AG10803 (cell line): ENCODE data around the gene ARF6.
"Not testable (repeated sequence)": the region's sequence is repeated elsewhere in the genome, so short reads cannot be mapped to it uniquely, and the experiment has no call there.

Experiments used
- DNase-seq: peaks from one replicate; pipeline ENCODE4 v3.0.0; 2010; ENCODE audit warnings: low read depth
- H3K4me3 ChIP-seq: 2 replicates; pipeline ENCODE4 v1.5.1; 2011; ENCODE audit warnings: mild to moderate bottlenecking, low read length, control low read depth
- TF ChIP-seq, protein P1 (sequence below): conservative IDR thresholded peaks from 2 replicates; pipeline ENCODE4 v1.5.1; 2011; ENCODE audit warnings: mild to moderate bottlenecking, low read length, control low read depth, inconsistent platforms

ARF6 gene

GRCh38 chr14:49897965-49898364 lies 5.1 kb downstream of the ARF6 start:
- H3K4me3 ChIP-seq: no peak overlapping the region
- TF ChIP-seq, protein P1, sequence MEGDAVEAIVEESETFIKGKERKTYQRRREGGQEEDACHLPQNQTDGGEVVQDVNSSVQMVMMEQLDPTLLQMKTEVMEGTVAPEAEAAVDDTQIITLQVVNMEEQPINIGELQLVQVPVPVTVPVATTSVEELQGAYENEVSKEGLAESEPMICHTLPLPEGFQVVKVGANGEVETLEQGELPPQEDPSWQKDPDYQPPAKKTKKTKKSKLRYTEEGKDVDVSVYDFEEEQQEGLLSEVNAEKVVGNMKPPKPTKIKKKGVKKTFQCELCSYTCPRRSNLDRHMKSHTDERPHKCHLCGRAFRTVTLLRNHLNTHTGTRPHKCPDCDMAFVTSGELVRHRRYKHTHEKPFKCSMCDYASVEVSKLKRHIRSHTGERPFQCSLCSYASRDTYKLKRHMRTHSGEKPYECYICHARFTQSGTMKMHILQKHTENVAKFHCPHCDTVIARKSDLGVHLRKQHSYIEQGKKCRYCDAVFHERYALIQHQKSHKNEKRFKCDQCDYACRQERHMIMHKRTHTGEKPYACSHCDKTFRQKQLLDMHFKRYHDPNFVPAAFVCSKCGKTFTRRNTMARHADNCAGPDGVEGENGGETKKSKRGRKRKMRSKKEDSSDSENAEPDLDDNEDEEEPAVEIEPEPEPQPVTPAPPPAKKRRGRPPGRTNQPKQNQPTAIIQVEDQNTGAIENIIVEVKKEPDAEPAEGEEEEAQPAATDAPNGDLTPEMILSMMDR: no peak
- DNase-seq: peak; percentile 16

GRCh38 chr14:49898485-49898884 lies 5.6 kb downstream of the ARF6 start:
- DNase-seq: no peak
- no peak overlapping the region for H3K4me3 ChIP-seq

GRCh38 chr14:49900973-49901372 lies 8.1 kb downstream of the ARF6 start:
- TF ChIP-seq, protein P1: no peak
- no peak for DNase-seq
- H3K4me3 ChIP-seq: no peak overlapping the region

More at GRCh38 chr14:49898485-49898884, 5.6 kb downstream of the ARF6 start:
- TF ChIP-seq, protein P1: no peak

DNA sequence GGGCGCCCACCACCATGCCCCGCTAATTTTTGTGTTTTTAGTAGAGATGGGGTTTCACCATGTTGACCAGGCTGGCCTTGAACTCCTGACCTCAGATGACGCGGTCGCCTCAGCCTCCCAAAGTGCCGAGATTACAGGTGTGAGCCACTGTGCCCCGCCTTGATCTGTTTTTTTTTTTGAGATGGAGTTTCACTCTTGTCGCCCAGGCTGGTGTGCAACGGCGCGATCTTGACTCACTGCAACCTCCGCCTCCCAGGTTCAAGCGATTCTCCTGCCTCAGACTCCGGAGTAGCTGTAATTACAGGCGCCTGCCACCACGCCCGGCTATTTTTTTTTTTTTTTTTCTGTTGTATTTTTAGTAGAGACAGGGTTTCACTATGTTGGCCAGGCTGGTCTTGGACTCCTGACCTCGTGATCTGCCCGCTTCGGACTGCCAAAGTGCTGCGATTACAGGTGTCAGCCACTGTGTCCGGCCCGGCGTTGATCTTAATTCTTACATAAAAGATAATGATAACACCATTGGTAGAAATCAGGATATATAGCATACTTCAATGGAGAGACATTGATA lies 9.9 kb downstream of the ARF6 start:
- not testable (repeated sequence) for H3K4me3 ChIP-seq, DNase-seq

- no peak overlapping the region for H3K4me3 ChIP-seq
- no peak for DNase-seq
- TF ChIP-seq, protein P1: no peak
Observed at GRCh38 chr14:49904270-49904669, 11.4 kb downstream of the ARF6 start.

DNA sequence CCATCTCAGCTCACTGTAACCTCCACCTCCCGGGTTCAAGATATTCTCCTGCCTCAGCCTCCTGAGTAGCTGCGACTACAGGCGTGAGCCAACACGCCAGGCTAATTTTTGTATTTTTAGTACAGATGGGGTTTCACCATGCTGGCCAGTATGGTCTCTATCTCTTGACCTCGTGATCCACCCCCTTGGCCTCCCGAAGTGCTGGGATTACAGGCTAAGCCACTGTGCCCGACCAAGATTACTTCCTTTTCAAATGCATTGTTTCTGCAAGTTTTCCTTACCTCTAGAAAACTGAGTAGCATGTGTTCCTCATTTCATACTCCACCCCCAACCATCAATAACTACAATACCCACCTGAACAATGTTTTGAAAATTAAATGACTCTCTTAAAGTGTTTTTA lies 13.1 kb downstream of the ARF6 start:
- DNase-seq: no peak
- no peak overlapping the region for H3K4me3 ChIP-seq
- TF ChIP-seq, protein P1: no peak

DNA sequence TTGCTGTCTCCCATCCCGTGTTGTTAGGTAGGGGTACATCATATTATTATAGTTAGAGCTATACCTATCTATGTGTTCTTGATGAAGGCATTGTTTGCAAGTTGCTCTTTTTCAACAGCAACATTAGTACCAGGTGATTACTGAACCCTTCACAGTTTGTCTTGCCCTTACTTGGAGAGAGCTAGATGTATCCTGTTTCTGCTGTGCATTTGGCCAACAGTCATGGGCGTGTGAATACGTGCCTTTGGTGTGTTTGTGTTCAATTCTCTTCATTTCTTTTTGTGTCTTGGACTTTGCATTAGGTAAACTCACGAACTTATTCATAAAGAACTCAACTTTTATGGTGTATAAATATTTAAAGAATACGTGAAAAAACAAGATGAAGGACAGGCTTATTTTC lies 14.3 kb downstream of the ARF6 start:
- H3K4me3 ChIP-seq: no peak overlapping the region
- TF ChIP-seq, protein P1: no peak
- no peak for DNase-seq

DNA sequence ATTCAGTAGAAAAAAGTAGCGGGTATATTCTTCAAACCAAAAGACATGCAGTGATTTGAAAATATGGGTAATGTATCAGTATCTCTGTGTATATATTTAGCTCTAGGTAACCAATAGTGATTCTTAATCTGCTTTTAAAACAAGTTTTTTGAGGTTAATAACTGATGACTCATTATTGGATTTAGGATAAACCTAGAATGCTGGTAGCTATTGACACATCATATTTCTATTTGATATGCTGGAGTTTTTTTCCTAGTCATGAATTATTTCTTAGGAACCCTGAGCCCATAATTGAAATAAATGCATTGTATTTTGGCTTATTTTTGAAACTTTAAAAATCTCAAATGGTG lies 15.5 kb downstream of the ARF6 start:
- no peak for DNase-seq
- TF ChIP-seq, protein P1: no peak
- H3K4me3 ChIP-seq: no peak overlapping the region
